Cardiac fibroblast (primary cell): ENCODE measurements around the gene SLC38A11.

ENCODE experiments used
- DNase-seq, 2 donors: peaks; one replicate each; pipeline versions ENCODE4 v3.0.0 to v3.0.0-alpha.2; 2010; ENCODE audit warnings: low read depth in 2 of 2
- H3K4me3 ChIP-seq, 2 donors: replicated peaks in 1 of 2; 1 replicate in 1 of 2; 2 replicates in 1 of 2; pipeline ENCODE4 v1.5.1; 2011; ENCODE audit warnings: low read depth in 2 of 2, low read length in 2 of 2, mild to moderate bottlenecking in 2 of 2, moderate library complexity in 1 of 2
- CTCF ChIP-seq: IDR thresholded peaks from one replicate; pipeline ENCODE4 v1.5.1; 2011; ENCODE audit warnings: low read depth, mild to moderate bottlenecking, low read length, inconsistent platforms

SLC38A11 gene

DNA sequence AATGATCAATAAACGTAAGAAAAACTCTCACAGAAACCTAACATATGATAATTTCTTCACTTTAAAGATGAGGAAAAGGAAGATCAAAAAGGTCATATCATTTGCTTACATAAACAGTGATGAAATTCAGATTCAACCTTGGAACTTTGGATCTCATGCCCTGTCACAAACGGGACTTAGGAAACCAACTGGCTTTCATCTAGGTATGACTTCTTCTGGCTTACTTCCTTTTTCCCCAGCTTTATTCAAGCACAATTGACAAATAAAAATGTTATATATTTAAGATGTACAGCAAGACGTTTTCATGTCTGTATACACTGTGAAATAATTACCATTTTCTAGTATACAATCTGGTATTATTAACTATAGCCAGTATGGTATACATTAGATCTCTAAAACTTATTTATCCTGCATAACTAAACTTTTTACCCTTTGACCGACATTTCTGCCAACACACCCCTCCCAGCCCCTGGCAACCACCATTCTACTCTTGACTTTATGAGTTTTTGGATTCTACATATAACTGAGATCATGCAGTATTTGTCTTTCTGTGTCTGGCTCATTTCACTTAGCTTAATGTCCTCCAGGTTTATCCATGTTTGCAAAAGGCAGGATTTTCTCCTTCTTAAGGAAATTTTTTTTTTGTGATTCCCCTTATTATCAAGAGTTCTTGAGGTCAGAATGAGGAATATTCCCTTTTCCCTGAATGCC, 67.7 kb downstream of the SLC38A11 start:
- TF ChIP-seq CTCF: no peak
- H3K4me3 ChIP-seq: no peak overlapping the region
- DNase-seq: no peak

DNA sequence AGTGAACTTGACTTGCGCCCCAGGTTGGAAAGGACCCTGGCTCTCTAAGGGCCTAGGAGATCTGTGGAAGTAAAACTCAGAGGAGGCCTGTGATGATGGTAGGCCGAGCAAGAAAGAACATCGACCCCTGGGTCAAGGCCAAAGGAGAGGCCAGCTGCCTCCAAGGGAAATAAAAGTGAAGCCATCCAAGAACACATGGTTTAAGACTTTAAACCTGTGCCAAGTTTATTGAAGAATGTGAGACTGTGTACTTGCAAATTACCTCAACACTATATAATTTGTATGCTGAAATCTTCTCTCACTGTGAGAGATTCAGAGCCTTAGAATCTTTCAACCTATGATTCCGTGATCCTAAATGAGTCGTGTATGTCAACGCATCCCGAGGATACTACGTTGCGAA, 73.0 kb downstream of the SLC38A11 start:
- H3K4me3 ChIP-seq: no peak overlapping the region
- DNase-seq: peak in 1 of 2 donors; percentile 5
- no peak for TF ChIP-seq CTCF

DNA sequence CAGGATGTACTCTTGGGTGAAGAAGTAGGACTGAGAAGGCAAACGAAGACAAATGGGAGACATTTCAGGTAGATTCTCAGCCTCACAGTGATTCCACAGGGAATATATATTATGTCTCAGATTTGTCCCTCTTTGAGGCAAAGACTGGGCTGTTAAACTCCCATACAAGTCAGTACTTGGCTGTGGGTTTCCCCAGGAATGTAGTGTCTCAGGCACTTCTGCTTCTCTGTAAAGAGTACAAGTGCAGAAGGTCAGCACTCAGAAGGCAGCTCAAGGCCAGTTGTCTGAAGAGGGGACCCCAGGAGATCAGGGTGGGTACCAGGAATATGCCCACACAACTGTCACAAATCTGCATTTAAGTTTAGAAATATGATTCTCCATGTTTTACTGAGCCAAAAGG, 73.8 kb downstream of the SLC38A11 start:
- TF ChIP-seq CTCF: no peak
- no peak for DNase-seq
- no peak overlapping the region for H3K4me3 ChIP-seq

DNA sequence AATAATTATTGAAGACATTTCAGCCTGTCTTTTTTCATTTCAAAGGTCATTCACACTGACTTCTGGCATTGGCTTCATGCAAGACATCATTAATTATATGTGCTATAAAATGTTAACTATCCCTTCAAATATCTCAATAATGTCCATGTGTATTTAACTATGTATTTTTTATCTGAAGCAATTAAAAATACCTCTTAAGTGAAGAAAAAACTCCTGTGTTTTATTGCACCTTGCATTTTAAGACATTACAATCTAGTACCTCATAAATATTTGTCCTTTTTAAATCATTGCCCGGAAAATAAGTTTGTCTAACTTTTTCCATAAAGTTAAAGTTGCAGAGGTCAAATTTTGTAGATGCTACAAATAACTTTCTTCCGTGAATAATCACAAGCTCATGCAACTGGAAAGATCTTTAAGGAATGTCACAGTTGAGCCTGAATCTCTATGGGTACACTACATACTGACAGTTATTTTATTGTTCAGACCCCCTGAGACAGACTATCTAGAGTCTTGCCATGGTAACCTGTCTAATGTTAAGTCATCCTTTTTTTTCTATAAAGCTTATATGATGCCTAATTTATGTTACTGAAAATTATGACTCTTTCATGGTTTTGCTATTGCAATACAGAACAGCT, 75.3 kb downstream of the SLC38A11 start:
- no peak overlapping the region for H3K4me3 ChIP-seq
- TF ChIP-seq CTCF: no peak
- no peak for DNase-seq

GRCh38 chr2:164877927-164878326, 77.4 kb downstream of the SLC38A11 start:
- no peak overlapping the region for H3K4me3 ChIP-seq
- TF ChIP-seq CTCF: no peak
- no peak for DNase-seq

- no peak for TF ChIP-seq CTCF
Measured at GRCh38 chr2:164877169-164877568, 78.2 kb downstream of the SLC38A11 start.

More at GRCh38 chr2:164877169-164877568, 78.2 kb downstream of the SLC38A11 start:
- DNase-seq: no peak
- no peak overlapping the region for H3K4me3 ChIP-seq
